HK-2 (cell line): ENCODE measurements around the gene ST6GALNAC4.

Experiments used
- DNase-seq: peaks from one replicate; pipeline ENCODE4 v3.0.0-alpha.2; 2018; ENCODE audit not compliant: unreplicated experiment

The ST6GALNAC4 gene, protein sequence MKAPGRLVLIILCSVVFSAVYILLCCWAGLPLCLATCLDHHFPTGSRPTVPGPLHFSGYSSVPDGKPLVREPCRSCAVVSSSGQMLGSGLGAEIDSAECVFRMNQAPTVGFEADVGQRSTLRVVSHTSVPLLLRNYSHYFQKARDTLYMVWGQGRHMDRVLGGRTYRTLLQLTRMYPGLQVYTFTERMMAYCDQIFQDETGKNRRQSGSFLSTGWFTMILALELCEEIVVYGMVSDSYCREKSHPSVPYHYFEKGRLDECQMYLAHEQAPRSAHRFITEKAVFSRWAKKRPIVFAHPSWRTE

DNA sequence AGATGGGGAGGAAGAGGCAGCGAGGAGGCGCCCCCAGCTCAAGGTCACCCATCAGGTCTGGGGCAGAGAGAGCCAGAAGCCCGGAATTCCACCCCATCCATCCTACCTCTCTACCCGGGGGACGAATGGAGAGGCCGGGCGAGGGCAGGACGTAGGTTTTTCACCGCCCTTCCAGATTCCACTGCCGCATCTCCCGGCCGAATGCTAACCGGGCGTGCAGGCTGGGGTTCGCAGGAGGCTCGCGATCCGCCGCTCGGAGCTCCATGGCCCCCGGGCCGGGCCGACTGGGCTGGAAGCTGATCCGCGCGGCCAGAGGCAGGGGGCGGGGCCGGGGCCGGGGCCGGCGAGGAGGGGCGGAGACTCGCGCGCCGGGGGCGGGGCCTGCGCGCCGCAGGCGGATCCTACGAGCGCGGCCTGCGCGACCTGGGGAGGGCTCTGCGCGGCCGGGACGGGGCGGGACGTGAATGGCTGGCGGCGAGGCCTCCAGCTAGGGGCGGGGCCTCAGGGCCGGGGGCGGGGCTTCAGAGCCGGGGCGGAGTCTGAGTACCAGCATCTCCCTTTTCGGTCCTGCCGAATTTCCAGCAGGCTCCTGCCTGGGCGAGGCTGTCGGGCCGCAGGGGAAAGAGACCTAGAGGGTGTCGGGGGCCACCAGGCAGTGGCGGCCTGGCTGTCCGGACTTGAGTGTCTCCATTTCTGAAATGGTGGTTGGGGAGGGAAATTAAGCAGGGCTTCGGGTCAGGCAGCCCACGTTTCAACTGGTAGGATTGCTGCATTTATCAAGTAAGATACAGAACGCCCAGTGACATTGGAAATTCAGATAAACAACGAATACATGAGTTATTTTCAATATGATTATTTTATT lies at the start of gene ST6GALNAC4:
ST6GALNAC4 (minus strand) TSS at position 322 of the 862 bp plus-strand sequence. CDS start 622 bp downstream, outside the sequence.
- peak; percentile 97 for DNase-seq

DNA sequence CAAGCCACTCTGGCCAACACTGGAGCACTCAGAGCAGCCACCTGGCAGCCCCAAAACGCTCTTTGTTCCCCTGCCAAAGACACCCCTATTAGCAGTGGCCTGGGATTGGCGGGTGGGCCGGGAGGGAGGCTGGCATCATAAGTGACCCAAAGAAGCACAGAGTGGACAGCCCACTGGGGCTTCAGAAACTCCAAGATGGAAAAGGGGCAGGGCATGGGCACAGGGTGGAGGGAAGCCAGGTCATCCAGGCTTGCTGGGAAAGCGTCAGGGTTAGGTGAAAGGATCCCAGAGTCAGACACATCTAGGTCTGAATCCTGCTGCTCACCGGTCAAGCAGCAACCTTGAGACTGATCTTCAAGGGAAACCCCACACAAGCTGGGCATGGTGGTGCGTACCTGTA lies 49.1 kb upstream of the ST6GALNAC4 start:
- DNase-seq: no peak

DNA sequence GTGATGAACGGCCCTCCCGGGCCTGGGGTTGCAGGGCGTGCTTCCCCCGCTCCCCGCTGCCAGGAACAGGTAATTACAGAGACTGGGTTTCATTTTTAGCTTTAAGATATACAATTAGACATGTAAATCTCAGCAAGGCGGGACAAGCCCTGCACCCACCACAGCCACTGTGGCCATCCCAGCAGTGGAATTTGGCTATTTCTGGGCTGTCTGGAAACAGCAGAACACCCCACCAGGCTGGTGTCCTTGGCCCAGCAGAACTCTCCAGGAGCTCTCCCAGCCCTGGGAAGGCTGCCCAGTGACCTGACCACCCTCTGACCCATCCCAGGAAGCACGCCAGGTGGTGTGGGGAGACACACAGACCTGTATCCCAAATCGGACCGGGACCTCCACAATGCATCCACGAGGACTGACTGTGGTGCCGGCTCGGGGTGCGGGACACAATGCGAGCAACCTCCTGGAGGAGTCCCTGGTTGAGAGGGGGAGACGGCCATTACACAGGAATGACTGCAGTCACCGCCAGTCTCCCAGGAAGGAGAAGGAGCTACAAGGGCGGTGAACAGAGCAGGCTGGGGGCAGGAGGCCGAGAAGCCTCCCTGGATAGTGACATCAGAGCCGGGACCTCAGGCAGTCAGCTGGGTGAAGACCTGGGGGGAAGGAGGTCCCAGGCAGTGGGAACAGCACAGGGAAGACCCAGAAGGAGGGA lies 46.7 kb upstream of the ST6GALNAC4 start:
- no peak for DNase-seq

DNA sequence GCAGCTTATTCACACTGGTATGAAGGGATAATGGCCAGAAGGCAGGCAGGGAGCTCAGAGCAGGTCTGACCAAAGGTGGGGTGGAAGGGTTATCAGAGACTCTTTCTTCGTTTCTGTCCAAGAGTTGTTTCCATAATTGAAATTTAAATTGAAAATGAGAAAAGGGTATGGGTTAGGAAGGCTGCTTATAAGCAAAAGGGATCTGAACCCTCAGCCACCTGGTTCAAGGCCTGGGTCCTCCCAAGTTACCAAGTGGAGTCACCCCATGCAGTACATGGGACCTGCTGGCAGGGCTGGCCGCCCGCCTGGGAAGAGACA lies 46.2 kb upstream of the ST6GALNAC4 start:
- no peak for DNase-seq

DNA sequence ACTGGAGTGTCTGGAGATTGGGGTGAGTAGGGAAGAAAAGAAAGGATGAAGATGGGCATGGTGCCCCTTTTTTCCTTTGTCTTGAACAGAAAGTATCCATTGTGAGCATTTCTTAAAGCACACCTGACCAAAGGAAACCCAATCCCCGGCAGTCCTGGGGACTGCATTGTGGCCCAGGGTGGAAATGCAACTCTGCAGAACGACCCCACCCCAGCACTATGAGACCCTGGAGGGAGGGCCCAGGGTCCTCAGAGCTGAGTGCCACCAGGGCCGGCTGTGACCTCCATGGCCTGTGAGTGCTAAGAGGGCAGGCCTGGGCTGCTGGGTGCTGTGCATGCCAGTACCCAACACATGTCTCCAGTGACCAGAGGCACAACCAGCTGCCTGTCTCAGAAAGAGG lies 45.4 kb upstream of the ST6GALNAC4 start:
- DNase-seq: no peak

DNA sequence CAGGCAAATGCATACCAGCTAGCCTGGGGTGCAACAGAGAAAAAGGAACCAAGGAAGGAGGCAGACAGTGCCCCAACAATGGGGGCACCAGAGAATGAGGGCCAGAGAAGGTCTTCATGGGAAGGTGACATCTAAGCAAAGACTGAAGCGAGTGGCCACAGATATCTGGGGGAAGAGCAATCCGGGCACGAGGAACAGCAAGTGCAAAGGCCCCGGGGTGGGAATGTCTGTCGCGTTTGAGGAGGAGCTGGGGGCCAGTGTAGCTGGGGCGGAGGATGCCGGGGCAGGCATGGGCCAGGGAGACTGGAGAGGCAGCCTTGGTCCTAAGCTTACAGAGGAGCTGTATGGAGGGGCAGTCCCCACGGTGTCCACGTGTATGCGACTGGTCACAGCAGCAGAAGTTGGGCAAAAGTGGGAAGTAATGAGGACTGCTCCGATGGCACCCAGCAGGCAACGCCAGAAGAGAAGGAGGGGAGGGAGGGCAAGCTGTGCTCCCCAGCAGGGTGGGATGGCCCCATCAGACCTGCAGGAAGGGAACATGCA lies 44.8 kb upstream of the ST6GALNAC4 start:
- DNase-seq: no peak

DNA sequence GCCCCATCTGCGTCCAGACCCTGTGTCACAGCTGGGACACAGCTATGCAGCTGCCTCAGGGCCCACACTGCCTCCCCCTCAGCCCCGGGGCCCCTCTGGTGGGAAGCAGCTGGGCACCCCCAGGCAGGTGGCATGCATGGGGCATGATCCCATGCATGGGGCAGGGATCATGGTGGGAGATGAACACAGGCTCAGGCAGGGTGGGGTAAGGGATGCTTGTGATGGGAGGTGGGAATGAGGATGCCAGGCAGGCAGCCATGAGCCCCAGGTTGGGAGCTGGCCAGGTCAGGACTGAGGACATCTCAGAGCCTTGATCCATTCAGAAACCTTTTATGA lies 44.3 kb upstream of the ST6GALNAC4 start:
- no peak for DNase-seq

DNA sequence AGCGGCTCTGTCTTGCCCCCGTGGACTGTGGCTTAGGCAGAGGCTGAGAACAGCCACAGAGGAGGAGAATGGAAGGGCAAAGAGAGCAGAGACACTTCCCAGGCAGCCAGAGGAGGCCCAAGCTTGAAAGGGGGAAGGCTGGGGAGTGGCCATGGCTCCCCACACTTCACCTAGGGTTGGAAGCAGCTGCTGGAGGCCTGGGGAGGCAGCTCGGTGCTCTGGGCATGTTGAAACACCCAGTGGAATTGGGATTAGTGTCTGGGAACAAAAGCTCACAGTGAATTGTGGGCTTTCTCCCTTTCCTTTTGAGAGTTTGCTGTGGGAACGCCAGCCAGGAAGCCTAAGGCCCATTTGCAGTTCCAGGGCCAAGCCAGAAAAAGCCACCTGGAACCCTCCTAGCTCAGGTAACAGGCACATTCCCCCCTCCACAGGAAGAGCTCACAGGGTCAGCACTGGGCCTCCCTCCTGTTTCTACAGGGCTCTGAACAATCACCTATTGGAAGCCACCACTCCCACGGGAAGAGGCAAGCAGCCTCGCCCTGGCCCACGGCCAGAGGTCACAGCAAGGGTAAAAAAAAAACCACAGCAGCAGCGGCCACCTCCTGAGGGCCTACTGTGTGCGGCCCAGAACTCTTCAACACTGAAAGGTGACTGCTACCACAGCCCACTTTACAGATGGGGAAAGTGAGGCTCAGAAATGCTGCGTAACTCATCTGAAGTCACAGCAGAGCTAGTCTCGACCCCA lies 43.7 kb upstream of the ST6GALNAC4 start:
- no peak for DNase-seq

DNA sequence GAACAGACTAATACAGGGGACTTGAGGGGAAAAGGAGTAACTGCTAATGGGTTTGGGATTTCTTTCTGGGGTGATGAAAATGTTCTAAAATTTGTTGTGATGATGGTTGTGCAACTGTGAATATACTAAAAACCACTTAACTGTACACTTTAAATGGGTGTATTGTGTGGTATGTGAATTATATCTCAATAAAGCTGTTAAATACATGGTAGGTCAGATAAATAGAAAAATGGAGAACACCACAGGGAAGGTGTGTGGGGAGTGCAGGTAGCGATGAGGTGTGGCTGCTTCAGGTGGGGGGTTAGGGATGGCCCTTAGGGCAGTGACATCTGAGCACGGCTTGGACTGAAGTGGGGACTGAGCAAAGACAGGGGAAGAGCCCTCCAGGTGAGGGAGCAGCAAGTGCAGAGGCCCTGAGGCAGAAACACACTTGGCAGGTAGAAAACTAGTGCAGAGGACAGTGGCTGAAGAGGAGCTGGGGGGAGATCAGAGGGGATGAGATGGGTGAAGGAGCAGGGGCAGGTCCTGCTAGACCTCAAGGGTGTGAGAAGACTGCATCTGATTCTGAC lies 43.1 kb upstream of the ST6GALNAC4 start:
- DNase-seq: no peak

DNA sequence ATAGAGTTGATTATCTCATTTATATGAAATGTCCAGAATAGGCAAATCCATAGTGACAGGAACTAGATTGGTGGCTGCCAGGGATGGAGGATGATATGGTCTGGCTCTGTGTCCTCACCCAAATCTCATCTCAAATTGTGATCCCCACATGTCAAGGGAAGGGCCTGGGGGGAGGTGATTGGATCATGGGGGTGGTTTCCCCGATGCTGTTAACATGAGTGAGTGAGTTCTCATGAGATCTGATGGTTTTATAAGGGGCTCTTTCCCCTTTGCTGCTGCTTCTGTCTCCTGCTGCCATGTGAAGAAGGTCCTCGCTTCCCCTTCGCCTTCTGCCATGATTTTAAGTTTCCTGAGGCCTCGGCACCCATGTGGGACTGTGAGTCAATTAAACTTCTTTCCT lies 42.6 kb upstream of the ST6GALNAC4 start:
- DNase-seq: no peak

DNA sequence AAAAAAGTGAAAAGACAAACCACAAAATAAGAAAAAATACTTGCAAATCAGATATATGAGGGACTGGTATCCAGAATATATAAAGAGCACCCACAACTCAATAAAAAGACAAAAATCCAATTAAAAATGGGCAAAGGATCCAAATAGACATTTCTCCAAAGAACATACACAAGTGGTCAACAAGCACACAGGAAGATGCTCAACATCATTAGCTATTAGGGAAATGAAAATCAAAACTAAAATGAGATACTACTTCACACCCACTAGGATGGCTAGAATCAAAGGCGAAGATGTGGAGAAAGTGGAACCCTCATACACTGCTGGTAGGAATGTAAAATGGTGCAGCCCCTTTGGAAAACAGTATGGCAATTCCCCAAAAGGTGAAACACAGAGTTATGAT lies 41.9 kb upstream of the ST6GALNAC4 start:
- DNase-seq: no peak

DNA sequence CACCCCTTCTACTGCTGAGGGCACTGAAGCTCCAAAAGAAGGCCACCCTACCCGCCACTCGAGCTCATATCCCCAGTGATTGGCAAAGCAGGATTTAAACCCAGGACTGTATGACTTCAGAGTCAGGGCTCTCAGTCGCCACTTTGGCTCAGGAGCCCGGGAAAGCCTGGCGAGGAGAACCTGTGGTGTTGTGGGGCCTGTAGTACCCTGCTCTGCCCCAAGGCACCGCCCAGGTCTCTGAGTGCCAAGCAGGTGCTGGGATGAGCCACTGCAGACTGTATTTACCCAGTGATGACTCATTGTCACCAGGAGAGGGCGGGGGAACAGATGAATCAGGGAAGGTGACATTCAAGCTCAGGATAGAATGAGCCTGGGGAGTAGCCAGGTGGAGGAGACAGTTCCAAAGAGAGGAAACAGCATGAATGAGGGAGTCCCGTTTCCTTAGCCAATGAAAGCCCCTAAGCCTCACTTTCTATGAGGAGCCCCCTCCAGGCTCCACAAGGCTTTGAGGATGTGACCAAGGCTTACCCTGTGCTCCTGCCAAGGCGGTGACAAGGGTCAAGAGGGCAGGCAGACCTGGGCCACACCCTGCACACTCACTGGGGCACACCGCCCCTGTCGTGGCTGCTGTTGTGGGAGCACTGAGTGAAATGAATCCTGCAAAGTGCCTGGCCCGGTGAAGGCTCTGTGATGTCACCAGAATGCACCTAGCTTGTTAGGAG lies 38.6 kb upstream of the ST6GALNAC4 start:
- peak; percentile 71 for DNase-seq

DNA sequence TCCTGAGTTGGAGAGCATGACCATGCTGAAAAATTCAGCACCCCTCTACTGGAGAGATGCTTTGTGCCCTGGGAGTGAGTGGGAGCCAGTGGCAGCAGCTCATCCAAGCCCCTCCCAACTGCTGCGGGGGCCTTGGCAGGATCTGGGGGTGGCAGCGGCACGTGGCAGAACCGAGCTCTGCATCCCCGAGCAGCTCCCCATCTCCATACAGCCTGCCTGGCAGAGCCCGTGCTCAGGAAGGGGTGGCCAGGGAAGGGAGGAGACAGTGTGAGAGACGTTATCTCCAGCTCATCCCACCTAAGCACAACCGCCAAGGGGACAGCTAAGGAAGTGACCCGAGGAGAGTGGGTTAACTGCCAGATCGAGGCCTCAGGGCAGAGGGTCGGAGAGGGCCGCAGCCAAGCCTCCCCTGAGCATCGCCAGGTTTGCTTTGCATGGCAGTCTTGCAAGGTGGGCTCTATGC lies 38.0 kb upstream of the ST6GALNAC4 start:
- no peak for DNase-seq

DNA sequence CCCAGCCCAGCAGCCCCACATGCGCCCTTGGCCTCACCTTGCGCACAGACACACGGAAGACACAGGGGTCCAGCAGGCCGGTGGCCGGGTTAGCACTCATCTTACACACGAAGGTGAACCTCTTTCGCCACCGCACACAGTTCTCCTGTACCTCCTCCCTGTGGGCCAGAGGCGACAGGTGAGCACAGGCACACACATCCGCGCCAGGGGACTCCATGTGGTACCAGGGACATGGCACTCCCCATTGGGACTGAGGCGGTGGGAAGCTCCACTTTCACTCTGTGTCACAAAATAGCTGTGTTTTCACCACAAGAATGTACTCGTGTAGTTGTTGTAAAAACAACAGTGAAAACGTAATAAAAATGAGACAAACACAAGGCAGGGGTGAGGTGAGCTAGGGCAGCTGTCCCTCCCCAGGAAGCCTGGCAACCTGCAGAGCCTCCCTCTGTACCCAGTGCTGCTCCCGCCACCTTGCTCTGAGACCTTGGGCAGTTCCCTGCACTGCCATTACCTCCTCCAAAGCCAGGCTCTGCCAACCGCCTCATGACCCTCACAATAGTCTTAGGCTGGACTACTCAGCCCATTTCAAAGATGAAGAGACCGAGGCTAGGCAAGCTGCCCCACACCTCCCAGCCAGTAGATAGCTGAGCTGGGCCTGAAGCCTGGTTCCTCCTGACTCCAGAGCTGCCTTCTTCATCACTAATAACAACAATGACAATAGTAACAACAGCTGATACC lies 37.1 kb upstream of the ST6GALNAC4 start:
- no peak for DNase-seq

DNA sequence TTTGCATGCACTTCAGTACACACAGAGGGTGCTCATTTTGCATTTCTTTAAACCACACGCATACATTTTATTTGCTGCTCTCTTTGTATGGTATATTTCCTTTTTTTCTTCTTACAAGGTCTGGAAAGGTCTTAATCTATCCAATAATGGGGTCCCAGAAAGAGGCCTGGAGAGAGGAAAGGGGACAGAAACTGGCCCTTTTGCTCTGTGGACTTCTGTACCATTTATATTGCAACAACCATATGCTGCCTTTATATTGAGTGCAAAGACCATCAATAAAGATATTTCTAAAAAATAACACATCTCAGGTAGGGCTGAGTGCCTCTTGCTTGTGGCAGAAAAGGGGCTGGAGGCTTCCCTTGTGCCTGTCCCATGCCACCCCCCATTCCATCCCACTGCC lies 36.3 kb upstream of the ST6GALNAC4 start:
- no peak for DNase-seq

DNA sequence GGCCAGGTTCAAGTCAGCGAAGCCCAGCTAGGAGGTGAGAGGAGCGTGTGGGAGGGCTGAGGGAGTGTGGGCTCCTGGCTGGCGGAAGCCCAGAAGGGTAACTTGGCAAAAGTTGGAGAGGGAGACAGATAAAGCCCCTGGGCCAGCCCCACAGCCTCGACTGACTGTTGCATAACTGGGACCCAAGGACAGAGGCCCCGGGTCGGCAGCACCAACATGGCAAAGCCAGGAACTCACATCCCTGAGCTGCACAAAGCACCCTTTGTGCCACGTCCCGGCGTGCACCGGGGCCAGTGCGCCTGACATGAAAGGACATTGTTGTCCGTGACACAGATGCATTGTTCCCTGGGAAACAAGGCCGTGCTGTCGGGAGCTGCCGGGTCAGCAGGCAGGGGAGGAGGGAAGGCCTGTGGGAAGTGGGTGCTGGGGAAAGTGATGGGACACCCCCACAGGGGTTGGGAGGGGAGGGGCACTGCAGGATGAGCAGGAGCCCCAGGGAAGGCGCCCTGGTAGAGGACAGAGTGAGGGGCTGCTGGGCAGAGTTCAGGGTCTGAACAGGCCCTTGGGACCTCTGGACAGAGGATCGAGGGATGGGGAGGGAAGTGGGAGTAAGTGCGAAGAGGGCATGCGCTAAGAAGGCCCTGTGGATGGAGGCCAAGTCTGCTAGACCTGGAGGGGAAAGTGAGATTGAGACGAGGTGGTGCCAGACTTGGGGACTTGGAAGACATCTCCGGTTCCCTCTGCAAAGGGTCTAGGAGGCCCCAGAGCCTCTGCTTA lies 33.9 kb upstream of the ST6GALNAC4 start:
- no peak for DNase-seq

DNA sequence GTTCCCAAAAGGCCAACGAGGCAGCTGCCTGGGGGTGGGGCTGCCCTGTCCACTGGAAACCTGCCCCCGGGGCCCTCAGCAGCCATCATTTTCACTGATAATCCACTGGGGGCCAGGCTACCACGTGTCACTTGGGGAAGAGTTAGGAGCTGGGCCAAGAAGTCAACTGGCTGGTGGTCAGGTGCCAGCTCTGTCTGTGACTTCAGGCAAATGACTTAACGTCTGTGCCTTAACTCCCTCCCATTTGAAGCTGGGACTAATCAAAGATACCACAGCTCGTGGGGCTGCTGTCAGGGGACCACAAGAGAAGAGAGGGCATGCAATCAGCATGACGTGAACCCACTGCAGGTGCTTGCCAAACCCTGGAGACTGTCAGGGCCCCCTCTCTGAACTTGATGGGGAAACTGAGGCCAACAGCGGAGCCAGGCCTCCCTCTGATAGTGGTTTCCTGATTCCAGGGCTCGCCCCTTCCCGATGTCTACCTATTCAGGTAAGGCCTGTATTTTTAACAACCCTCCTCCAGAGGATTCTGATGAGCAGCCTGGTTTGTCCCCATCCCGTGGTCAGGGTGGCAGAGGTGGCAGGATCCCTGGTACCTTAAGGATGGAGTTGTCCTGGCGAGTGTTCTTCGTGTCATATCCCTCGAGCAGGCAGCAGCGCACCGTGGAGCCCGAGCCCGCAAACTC lies 33.1 kb upstream of the ST6GALNAC4 start:
- DNase-seq: no peak

DNA sequence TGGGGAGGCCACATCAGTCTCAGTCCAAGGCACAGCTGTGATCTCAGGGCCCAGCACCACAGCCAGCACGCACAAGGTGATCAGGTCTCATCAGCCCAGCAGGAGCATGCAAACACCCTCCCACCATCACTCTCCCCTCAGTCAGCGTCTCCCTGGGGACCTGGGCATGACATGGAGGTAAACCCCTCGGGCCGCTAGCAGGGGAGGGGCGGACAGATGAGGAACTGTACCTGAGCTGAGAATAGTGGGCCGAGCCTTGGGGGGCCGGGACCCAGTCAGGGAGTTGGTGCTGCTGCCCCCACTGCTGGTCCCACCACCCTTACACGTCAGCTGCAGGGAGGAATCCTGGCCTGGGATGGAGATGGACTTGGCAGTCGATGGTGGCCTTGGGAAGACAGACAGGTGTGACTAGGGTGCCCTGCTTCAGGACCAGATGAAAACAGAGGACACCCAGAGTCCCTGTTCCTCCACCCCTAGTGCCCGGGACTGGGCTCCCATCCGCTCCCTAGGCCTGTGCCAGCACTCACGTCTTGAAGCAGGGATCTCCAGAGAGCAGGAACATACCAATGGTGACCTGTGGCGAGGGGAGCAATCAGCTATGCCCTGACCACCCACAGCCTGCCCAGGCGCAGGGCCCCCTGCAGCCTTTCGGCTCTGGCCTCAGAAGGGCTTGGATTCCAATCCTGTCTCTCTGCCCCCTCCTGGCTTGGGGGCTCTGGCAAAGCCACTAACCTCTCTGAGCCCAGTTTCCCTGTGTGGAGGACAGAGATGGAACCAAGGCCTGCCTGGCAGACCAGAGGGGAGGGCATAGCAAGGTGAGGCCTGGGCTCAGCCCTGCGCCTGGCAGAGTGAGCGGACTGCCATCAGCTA lies 31.2 kb upstream of the ST6GALNAC4 start:
- DNase-seq: no peak
